GM12878 (cell line): ENCODE data around the gene HOXA1.

Experiments used
- CTCF ChIP-seq, 3 experiments: IDR thresholded peaks in 2 of 3; conservative IDR thresholded peaks in 1 of 3; 2 replicates each; pipeline ENCODE4 v1.5.1; 2011; ENCODE audit warnings: low read depth in 3 of 3, low read length in 3 of 3, mild to moderate bottlenecking in 3 of 3, control low read depth in 2 of 3, moderate library complexity in 2 of 3, inconsistent platforms in 1 of 3, mixed read lengths in 1 of 3; ENCODE audit not compliant: control insufficient read depth in 2 of 3, insufficient read depth in 1 of 3; ENCODE audit errors: extremely low read depth in 1 of 3
- E2F4 ChIP-seq: IDR thresholded peaks from 2 replicates; pipeline ENCODE4 v1.6.1; 2012; ENCODE audit warnings: low read depth, low read length, improper control_type of control experiment
- POLR2A ChIP-seq: IDR thresholded peaks from 2 replicates; pipeline ENCODE4 v1.6.1; 2011; ENCODE audit warnings: low read depth, mild to moderate bottlenecking, low read length
- SREBF2 ChIP-seq: IDR thresholded peaks from 2 replicates; pipeline ENCODE4 v1.6.1; 2012; ENCODE audit warnings: mild to moderate bottlenecking, low read length
- STAT3 ChIP-seq: IDR thresholded peaks from 2 replicates; pipeline ENCODE4 v1.6.1; 2011; ENCODE audit warnings: low read depth, low read length, improper control_type of control experiment
- TAF1 ChIP-seq: IDR thresholded peaks from 2 replicates; pipeline ENCODE4 v1.6.1; 2011; ENCODE audit warnings: mild to moderate bottlenecking, low read depth, low read length, borderline replicate concordance
- YY1 ChIP-seq: IDR thresholded peaks from 2 replicates; pipeline ENCODE4 v1.6.1; 2011; ENCODE audit warnings: low read depth, mild to moderate bottlenecking, low read length

GRCh38 chr7:27139334-27140125, 43.7 kb upstream of the HOXA1 start:
- TF ChIP-seq POLR2A (no peak), STAT3 (no peak), TAF1 (no peak), YY1 (no peak), CTCF (IDR thresholded peaks at IDR 0.05 in 2 of 3, conservative IDR thresholded peaks at IDR 0.05 in 1 of 3; ENCODE audit: control insufficient read depth in 2 of 3, extremely low read depth in 1 of 3, insufficient read depth in 1 of 3, low read depth in 3 of 3, low read length in 3 of 3) (no peak), E2F4 (no peak), SREBF2 (no peak)
